Choroid plexus epithelial cell (primary cell): ENCODE measurements around the gene SIN3A.
A peak's percentile ranks its signal among the peaks of the same experiment; 100 is the strongest.

ENCODE experiments used
- DNase-seq: peaks from one replicate; pipeline ENCODE4 v3.0.0-alpha.2; 2010; ENCODE audit warnings: low read depth
- H3K4me3 ChIP-seq: 2 replicates; pipeline ENCODE4 v1.5.1; 2011; ENCODE audit warnings: low read depth, mild to moderate bottlenecking, control low read depth, low read length, moderate library complexity
- TF ChIP-seq, protein P1 (sequence below): conservative IDR thresholded peaks from 2 replicates; pipeline ENCODE4 v1.5.1; 2011; ENCODE audit warnings: low read depth, mild to moderate bottlenecking, control low read depth, inconsistent platforms, low read length, moderate library complexity

The SIN3A gene

GRCh38 chr15:75468913-75469598, 17.6 kb upstream of the SIN3A start:
- DNase-seq, result no peak
- TF ChIP-seq, protein P1, sequence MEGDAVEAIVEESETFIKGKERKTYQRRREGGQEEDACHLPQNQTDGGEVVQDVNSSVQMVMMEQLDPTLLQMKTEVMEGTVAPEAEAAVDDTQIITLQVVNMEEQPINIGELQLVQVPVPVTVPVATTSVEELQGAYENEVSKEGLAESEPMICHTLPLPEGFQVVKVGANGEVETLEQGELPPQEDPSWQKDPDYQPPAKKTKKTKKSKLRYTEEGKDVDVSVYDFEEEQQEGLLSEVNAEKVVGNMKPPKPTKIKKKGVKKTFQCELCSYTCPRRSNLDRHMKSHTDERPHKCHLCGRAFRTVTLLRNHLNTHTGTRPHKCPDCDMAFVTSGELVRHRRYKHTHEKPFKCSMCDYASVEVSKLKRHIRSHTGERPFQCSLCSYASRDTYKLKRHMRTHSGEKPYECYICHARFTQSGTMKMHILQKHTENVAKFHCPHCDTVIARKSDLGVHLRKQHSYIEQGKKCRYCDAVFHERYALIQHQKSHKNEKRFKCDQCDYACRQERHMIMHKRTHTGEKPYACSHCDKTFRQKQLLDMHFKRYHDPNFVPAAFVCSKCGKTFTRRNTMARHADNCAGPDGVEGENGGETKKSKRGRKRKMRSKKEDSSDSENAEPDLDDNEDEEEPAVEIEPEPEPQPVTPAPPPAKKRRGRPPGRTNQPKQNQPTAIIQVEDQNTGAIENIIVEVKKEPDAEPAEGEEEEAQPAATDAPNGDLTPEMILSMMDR, result no peak
- H3K4me3 ChIP-seq, result no peak overlapping the region

GRCh38 chr15:75460646-75461045, 9.2 kb upstream of the SIN3A start:
- no peak for DNase-seq
- no peak overlapping the region for H3K4me3 ChIP-seq
- TF ChIP-seq, protein P1, result no peak

DNA sequence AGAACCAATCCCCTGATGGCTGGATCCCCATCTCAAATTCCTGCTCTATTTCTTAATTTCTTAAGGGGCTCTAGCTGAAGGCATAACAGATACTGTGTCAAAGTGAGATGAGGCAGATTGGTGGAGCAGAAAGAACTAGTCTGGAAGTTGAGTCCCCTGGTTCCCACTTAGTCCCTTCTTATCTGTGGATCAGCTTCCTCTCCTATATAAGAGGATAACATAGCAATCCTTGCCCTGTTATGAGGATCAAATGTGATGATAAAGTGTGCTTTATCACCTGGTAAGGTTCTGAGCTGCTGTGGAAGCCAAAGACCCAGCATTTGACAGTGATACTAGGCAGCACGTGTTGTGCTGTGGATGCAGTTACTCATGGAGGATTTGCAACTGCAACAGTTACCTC, 8.1 kb upstream of the SIN3A start:
- no peak overlapping the region for H3K4me3 ChIP-seq
- DNase-seq, result no peak
- TF ChIP-seq, protein P1, result no peak

GRCh38 chr15:75456710-75457109, 5.2 kb upstream of the SIN3A start:
- TF ChIP-seq, protein P1, result no peak
- peak; percentile 28 for DNase-seq
- no peak overlapping the region for H3K4me3 ChIP-seq

DNA sequence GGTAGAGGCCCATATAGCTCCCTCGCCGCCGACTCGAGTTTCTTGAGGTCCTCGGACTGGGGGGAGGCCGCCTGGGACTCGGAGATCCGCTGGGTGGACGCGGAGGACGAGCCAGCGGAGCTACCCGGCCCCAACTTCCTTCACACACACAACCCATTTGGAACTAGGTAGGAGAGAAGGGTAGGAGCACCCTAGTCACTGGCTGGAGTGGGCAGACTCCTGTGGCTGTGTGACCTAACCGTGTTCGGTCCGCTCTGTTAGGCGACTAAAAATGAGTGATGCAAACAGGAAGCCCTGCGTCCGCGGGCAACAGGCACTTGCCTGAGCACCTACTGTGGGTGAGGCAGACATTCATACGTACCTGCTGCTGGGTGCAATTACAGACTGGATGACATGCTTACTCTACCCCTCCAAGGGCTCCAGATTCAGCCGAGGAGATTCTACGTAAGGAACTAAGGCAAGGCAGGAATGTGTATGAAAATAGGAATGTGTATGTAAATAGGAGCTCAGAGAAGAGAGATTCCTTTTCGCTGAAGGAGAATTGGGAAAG, 4.6 kb upstream of the SIN3A start:
- peak; percentile 66 for DNase-seq
- peak overlapping the region; percentile 86 for H3K4me3 ChIP-seq
- TF ChIP-seq, protein P1, result no peak

DNA sequence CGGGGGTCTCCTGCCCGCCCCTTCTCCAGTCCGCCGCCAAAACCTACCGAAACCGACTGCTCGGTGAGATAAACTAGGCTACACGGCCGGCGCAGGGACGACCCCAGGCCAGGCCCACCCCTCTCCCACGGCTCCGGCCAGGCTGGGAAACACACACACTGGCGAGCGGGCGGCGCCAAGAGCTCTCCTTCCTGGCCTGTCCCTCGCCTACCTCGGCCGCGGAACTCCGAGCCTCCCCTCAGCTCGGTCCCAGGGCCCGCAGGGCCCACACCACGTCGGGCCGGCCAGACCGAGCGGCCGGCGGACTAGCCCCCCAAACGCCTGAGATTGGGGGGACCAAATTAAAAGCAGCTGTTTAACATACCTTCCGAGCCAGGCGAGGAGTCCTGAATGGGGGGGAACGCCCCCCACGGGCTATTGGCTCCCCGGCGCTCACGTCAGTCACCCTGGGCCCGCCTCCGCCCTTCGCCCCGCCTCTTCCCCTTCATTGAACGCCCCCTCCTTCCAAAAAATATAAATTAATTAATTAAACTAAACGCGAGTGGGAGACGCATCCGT, 4.0 kb upstream of the SIN3A start:
- TF ChIP-seq, protein P1, result no peak
- peak; percentile 84 for DNase-seq

More for the DNA sequence above, 4.0 kb upstream of the SIN3A start:
- H3K4me3 ChIP-seq, result peak overlapping the region; percentile 86
